Measurements from ENCODE around the gene LGALS1.

The LGALS1 gene

DNA sequence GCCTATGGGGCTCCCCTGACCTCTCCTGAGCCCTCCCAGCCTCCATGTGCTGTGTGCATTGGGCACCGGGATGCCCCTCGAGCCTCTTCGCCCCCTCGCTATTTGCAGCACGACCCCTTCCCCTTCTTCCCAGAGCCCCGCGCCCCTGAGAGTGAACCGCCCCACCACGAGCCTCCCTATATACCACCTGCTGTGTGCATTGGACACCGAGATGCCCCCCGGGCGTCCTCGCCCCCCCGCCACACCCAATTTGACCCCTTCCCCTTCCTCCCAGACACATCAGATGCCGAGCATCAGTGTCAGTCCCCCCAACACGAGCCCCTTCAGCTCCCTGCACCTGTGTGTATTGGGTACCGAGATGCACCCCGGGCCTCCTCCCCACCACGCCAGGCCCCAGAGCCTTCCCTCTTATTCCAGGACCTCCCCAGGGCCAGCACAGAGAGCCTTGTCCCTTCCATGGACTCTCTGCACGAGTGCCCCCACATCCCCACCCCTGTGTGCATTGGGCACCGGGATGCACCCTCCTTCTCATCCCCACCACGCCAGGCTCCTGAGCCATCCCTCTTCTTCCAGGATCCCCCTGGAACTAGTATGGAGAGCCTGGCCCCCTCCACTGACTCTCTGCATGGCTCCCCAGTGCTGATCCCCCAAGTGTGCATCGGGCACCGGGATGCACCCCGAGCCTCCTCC lies 50.3 kb downstream of the LGALS1 start:
- DNase-seq (ENCODE audit: low read depth in 2 of 2), result no peak

DNA sequence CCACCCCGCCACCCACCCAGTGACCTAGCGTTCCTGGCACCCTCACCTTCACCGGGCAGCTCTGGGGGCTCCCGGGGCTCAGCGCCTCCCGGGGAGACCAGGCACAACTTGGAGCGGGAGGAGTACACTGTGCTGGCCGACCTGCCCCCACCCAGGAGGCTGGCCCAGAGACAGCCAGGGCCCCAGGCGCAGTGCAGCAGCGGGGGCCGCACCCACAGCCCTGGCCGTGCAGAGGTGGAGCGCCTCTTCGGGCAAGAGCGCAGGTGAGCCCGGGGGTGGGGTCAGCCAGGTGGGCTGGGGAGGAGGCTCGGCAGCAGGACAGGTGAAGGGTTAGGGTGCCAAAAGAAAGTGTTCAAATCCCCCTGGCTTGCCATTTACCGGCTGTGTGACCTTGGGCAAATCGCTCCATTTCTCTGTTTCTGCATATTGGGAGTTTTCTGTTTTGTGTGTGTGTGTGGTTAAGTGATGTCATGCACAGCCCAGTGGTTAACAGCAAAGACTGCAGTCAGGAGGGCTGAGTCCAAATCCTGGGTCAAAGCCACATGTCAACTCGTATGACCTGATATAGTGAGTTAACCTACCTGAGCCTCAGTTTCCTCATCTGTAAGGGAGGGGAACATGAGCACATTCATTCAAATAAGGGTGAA lies 50.9 kb downstream of the LGALS1 start:
- DNase-seq (ENCODE audit: low read depth in 2 of 2), result no peak

DNA sequence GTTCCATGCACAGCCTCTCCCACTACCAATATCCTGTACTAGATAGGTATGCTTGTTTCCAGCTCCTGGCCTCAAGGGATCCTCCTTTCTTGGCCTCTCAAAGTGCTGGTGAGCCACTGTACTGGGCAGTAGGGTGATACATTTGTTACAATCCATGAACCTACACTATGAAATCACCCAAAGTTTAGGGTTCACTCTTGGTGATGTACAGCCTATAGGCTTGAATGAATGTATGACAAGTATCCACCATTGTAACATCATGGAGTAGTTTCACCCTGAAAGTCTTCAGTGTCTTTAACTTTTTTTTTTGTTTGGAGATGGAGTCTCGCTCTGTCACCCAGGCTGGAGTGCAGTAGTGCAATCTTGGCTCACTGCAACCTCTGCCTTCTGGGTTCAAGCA lies 53.2 kb downstream of the LGALS1 start:
- no peak for DNase-seq (ENCODE audit: low read depth in 2 of 2)
